OCI-LY7 (cell line): Measurements from ENCODE around the gene NAT16. TPM values are rescaled to one million over a fixed set of nuclear protein-coding genes. Genes with fewer than 3 reads are reported as not detected.

ENCODE experiments used
- BruUV-seq: library from RNA; stranded (reverse); fragments of 400-500 nt; replicated peaks from 2 replicates; lab custom pipeline; 2021; lab: Mats Ljungman, UMichigan
- CTCF ChIA-PET: fragments of 300-600 bp; sonication (Branson Sonifier 250); formaldehyde crosslinking; loops from one replicate; lab custom pipeline; 2022; ENCODE audit warnings: antibody characterized with exemption; ENCODE audit not compliant: unreplicated experiment; lab: Charles Lee
- POLR2A ChIA-PET: fragments of 300-600 bp; sonication (Branson Sonifier 250); formaldehyde crosslinking; loops from one replicate; lab custom pipeline; 2022; ENCODE audit warnings: antibody characterized with exemption; lab: Charles Lee
- DNase-seq: peaks from one replicate; pipeline ENCODE4 v3.0.0-alpha.2; 2015; ENCODE audit warnings: low spot score
- H2AFZ ChIP-seq: fragments of 200-600 bp; sonication (generic), shearing (Covaris generic); 2 replicates; pipeline ENCODE4 v1.6.1; 2014; ENCODE audit warnings: mild to moderate bottlenecking, antibody characterized with exemption, low read length, moderate library complexity
- H3K27ac ChIP-seq: fragments of 200-600 bp; sonication (generic); 2 replicates; pipeline ENCODE4 v1.5.1; 2014; ENCODE audit warnings: mixed run types, low read depth, mild to moderate bottlenecking, moderate library complexity, low read length, inconsistent platforms; ENCODE audit not compliant: poor library complexity, severe bottlenecking
- H3K36me3 ChIP-seq: fragments of 200-600 bp; sonication (generic); 2 replicates; pipeline ENCODE4 v1.6.1; 2014; ENCODE audit warnings: mild to moderate bottlenecking, antibody characterized with exemption, low read length, moderate library complexity, mixed read lengths; ENCODE audit not compliant: insufficient read depth
- H3K4me1 ChIP-seq: fragments of 200-600 bp; sonication (generic); 2 replicates; pipeline ENCODE4 v1.5.1; 2014; ENCODE audit warnings: mild to moderate bottlenecking, low read length; ENCODE audit not compliant: insufficient read depth, poor library complexity, severe bottlenecking
- H3K4me2 ChIP-seq: fragments of 200-600 bp; sonication (generic); 2 replicates; pipeline ENCODE4 v1.6.1; 2014; ENCODE audit warnings: mild to moderate bottlenecking, low read length
- H3K4me3 ChIP-seq: fragments of 200-600 bp; sonication (generic); 2 replicates; pipeline ENCODE4 v1.5.1; 2014; ENCODE audit warnings: mild to moderate bottlenecking, low read depth, low read length; ENCODE audit not compliant: poor library complexity, severe bottlenecking
- H3K79me2 ChIP-seq: fragments of 200-600 bp; sonication (generic); 2 replicates; pipeline ENCODE4 v1.6.1; 2016; ENCODE audit warnings: low read depth, mild to moderate bottlenecking, low read length, moderate library complexity, mixed read lengths; ENCODE audit not compliant: insufficient read depth
- H3K9me2 ChIP-seq: fragments of 200-600 bp; sonication (generic); 2 replicates; pipeline ENCODE4 v1.6.1; 2016; ENCODE audit warnings: mild to moderate bottlenecking, low read length, mixed read lengths; ENCODE audit not compliant: insufficient read depth
- H3K9me3 ChIP-seq: fragments of 200-600 bp; sonication (generic); 2 replicates; pipeline ENCODE4 v1.6.1; 2014; ENCODE audit warnings: mild to moderate bottlenecking, mixed run types, low read length, mixed read lengths
- H4K20me1 ChIP-seq: fragments of 200-600 bp; sonication (generic); 2 replicates; pipeline ENCODE4 v1.6.1; 2014; ENCODE audit warnings: mild to moderate bottlenecking, antibody characterized with exemption, low read length, moderate library complexity, mixed read lengths; ENCODE audit not compliant: insufficient read depth
- CTCF ChIP-seq: fragments of 200-600 bp; sonication (generic); conservative IDR thresholded peaks from 2 replicates; pipeline ENCODE4 v1.5.1; 2014; ENCODE audit warnings: mild to moderate bottlenecking, antibody characterized with exemption, low read length, moderate library complexity, mixed read lengths
- EZH2phosphoT487 ChIP-seq: fragments of 200-600 bp; sonication (generic); IDR thresholded peaks from 2 replicates; pipeline ENCODE4 v1.6.1; 2018; ENCODE audit warnings: low read depth, borderline replicate concordance, mild to moderate bottlenecking, mixed run types, antibody characterized with exemption, low read length, moderate library complexity, mixed read lengths
- intact Hi-C: fragments of 100-400 bp; cut with micrococcal nuclease; formaldehyde crosslinking; loops from one replicate; pipeline ENCODE4 v1.10.0; 2022; ENCODE audit not compliant: unreplicated experiment
- total RNA-seq, 2 experiments: library from RNA; depleted of rRNA in 1 of 2; stranded (reverse); fragments of >200 nt in 1 of 2; shearing (Covaris generic) in 1 of 2; gene quantifications; 2 replicates each; pipeline ENCODE4 v1.2.3, GENCODE V29; 2014 to 2022

NAT16 gene
- total RNA-seq, 2 experiments from 2014 or later: 0.22 TPM; not detected in 1

GRCh38 chr7:101159696-101160674 is 20.1 kb downstream of the NAT16 start:
- POLR2A ChIA-PET: no interaction called here
- no peaks in the 10 kb centered on the region for H3K79me2 ChIP-seq
- no peak overlapping the region for H3K4me3 ChIP-seq
- CTCF ChIA-PET: interaction anchor here (0.6 kb wide), 1 partner anchor 548 kb away, joined by 6 read pairs; the partner anchor contains the start of gene MOSPD3
- H3K9me2 ChIP-seq: no peaks in the 10 kb centered on the region
- intact Hi-C loops: no loop called here
- H3K9me3 ChIP-seq: no peaks in the 10 kb centered on the region
- H3K4me2 ChIP-seq: no peak overlapping the region
- H2AFZ ChIP-seq: no peak overlapping the region
- BruUV-seq: no TSS peak
- H4K20me1 ChIP-seq: no peaks in the 10 kb centered on the region
- H3K27ac ChIP-seq: no peak overlapping the region
- H3K4me1 ChIP-seq: peaks cover 23% of the 10 kb centered on the region
- no peaks in the 10 kb centered on the region for H3K36me3 ChIP-seq
- TF ChIP-seq CTCF (no peak), EZH2phosphoT487 (no peak)
- no peak for DNase-seq

- Histone ChIP-seq H3K9me2 (no peaks in the 10 kb centered on the region), H3K4me2 (no peak overlapping the region; the same call in 1 of the 2 replicates), H2AFZ (no peak overlapping the region), H4K20me1 (no peaks in the 10 kb centered on the region), H3K27ac (no peak overlapping the region), H3K9me3 (no peaks in the 10 kb centered on the region), H3K79me2 (no peaks in the 10 kb centered on the region), H3K36me3 (no peaks in the 10 kb centered on the region), H3K4me3 (no peak overlapping the region), H3K4me1 (peaks cover 15% of the 10 kb centered on the region)
- ChIA-PET CTCF (interaction anchor here (1.0 to 1.1 kb wide), 2 partner anchors 17 kb away, joined by 4 to 5 read pairs; no protein-coding TSS in a partner anchor), POLR2A (interaction anchor here (0.6 to 1.1 kb wide), 4 partner anchors 17 to 267 kb away, joined by 3 to 6 read pairs (median 4); partner anchors contain the start of gene UFSP1)
- intact Hi-C loops: no loop called here
- DNase-seq: no peak
- TF ChIP-seq EZH2phosphoT487: no peak
- TF ChIP-seq CTCF: no peak
- BruUV-seq: no TSS peak
These were observed 23.1 kb downstream of the NAT16 start for GRCh38 chr7:101156866-101157589.
